Femur (tissue), 1 donor: Measurements from ENCODE around the gene BNIP3.
"Not testable (repeated sequence)": the region's sequence is repeated elsewhere in the genome, so short reads cannot be mapped to it uniquely, and the experiment has no call there.

Experiments
- DNase-seq: peaks from one replicate; pipeline ENCODE4 v3.0.0-alpha.2; 2017

Gene BNIP3

GRCh38 chr10:131928248-131929095 is 53.3 kb downstream of the BNIP3 start:
- no peak for DNase-seq

- no peak for DNase-seq
These were observed 54.8 kb downstream of the BNIP3 start for GRCh38 chr10:131926743-131927595.

- no peak for DNase-seq
These were observed 55.5 kb downstream of the BNIP3 start for GRCh38 chr10:131926253-131926652.

- no peak for DNase-seq
These were observed 56.0 kb downstream of the BNIP3 start for GRCh38 chr10:131925716-131926115.

GRCh38 chr10:131925011-131925649 is 56.6 kb downstream of the BNIP3 start:
- DNase-seq = no peak

- DNase-seq = no peak
These were observed 58.5 kb downstream of the BNIP3 start for GRCh38 chr10:131923038-131923756.

- DNase-seq = no peak
These were observed 60.5 kb downstream of the BNIP3 start for GRCh38 chr10:131921184-131921583.

- no peak for DNase-seq
These were observed 61.0 kb downstream of the BNIP3 start for GRCh38 chr10:131920693-131921092.

GRCh38 chr10:131920151-131920550 is 61.6 kb downstream of the BNIP3 start:
- no peak for DNase-seq

GRCh38 chr10:131919461-131919860 is 62.3 kb downstream of the BNIP3 start:
- DNase-seq = not testable (repeated sequence)
